Measurements from ENCODE around the gene SGSM1.

GRCh38 chr22:24894998-24895397, 89.0 kb downstream of the SGSM1 start:
- TF ChIP-seq CTCF (conservative IDR thresholded peaks at IDR 0.05 in 1 of 2, IDR thresholded peaks at IDR 0.05 in 1 of 2; ENCODE audit: low read depth in 1 of 2, low read length in 2 of 2) = no peak
- TF ChIP-seq EZH2 (IDR thresholded peaks at IDR 0.05; ENCODE audit: low read length, missing control alignments) = no peak

Measured in fibroblast of lung (primary cell).